Mesothelial cell of epicardium (in vitro differentiated cells): Measurements from ENCODE around the gene PRKAG1. TPM values are rescaled to one million over a fixed set of nuclear protein-coding genes. Genes with fewer than 3 reads are reported as not detected.

Experiments
- total RNA-seq: library from RNA; stranded (reverse); gene quantifications from 3 replicates; pipeline ENCODE4 v1.2.1, GENCODE V29; 2021

Gene PRKAG1
- total RNA-seq, 1 donor from 2014 or later, result 61.8 TPM

Other genes with a start within 250 kb of the PRKAG1 start
- 65.4 to 69.2 TPM (median 66.1 TPM) in 3 replicates for gene ADCY6, start 229.7 kb downstream of the PRKAG1 start, total RNA-seq
- gene CACNB3, start 200.3 kb downstream of the PRKAG1 start, total RNA-seq, result 107 to 114 TPM (median 113 TPM) in 3 replicates
- gene DDX23, start 166.6 kb downstream of the PRKAG1 start, total RNA-seq, result 88.5 to 106 TPM (median 97.9 TPM) in 3 replicates
- gene RND1, start 152.9 kb downstream of the PRKAG1 start, total RNA-seq, result 14.9 to 15.8 TPM (median 15.0 TPM) in 3 replicates
- 30.5 to 34.7 TPM (median 33.7 TPM) in 3 replicates for gene FKBP11, start 93.3 kb downstream of the PRKAG1 start, total RNA-seq
- 123 to 125 TPM (median 125 TPM) in 3 replicates for gene ARF3, start 61.3 kb downstream of the PRKAG1 start, total RNA-seq
- 0.77 to 1.2 TPM (median 0.98 TPM) in 3 replicates for gene WNT10B, start 47.0 kb downstream of the PRKAG1 start, total RNA-seq
- not detected in 3 replicates for gene WNT1, start 40.5 kb downstream of the PRKAG1 start, total RNA-seq
- 0.27 to 0.36 TPM (median 0.29 TPM) in 3 replicates for gene DDN, start 19.4 kb downstream of the PRKAG1 start, total RNA-seq
- 125 to 137 TPM (median 136 TPM) in 3 replicates for gene KMT2D, start 42.0 kb upstream of the PRKAG1 start, total RNA-seq
- 0.43 to 0.60 TPM (median 0.53 TPM) in 3 replicates for gene RHEBL1, start 51.2 kb upstream of the PRKAG1 start, total RNA-seq
- 0.38 to 0.63 TPM (median 0.49 TPM) in 3 replicates for gene DHH, start 76.0 kb upstream of the PRKAG1 start, total RNA-seq
- gene LMBR1L, start 92.1 kb upstream of the PRKAG1 start, total RNA-seq, result 142 to 160 TPM (median 149 TPM) in 3 replicates
- 745 to 765 TPM (median 754 TPM) in 3 replicates for gene TUBA1B, start 112.6 kb upstream of the PRKAG1 start, total RNA-seq
- 343 to 347 TPM (median 343 TPM) in 3 replicates for gene TUBA1A, start 170.3 kb upstream of the PRKAG1 start, total RNA-seq
- 120 to 123 TPM (median 122 TPM) in 3 replicates for gene TUBA1C, start 246.3 kb upstream of the PRKAG1 start, total RNA-seq